Activated CD8-positive, alpha-beta memory T cell treated with anti-CD3 and anti-CD28 coated beads for 24 hours (primary cell): ENCODE results near the gene ACOT11.

Source experiments
- DNase-seq: peaks from one replicate; pipeline ENCODE4 v3.0.0-alpha.2; 2020

ACOT11 gene

DNA sequence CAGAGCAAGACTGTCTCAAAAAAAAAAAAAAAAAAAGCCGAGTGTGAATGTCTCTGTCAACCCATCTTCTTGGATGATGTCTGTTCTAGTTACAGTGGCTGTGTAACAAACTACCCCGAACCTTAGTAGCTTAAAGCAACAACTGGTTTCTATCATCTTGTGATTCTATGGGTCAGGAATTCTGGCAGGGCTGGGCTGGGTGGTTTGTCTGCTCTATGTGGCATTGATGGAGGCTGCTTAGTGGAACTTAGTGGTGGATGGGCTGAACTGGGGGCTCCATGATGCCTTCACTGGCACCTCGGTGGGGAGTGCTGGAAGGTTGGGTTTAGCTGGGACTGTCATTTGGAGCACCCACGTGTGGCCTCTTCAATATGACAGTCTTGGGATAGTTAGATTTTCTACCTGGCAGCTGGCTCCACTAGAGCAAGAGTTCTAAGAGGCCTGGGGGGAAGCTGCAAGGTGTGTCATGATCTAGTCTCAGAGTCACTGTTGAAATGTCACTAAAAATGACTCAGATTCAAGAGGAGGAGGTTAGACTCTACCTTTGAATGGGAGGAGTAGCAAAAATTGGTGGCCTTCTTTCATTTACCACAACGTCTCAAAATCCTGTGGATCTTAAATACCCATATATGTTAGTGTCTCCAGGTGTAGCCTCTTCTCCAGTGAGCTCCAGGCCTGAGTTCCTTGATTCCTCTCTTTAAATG is 18.6 kb downstream of the ACOT11 start:
- no peak for DNase-seq

- no peak for DNase-seq
These were observed 19.9 kb downstream of the ACOT11 start for GRCh38 chr1:54567961-54568360.

GRCh38 chr1:54569339-54569738 is 21.3 kb downstream of the ACOT11 start:
- DNase-seq, result no peak

- DNase-seq, result no peak
These were observed 22.1 kb downstream of the ACOT11 start for GRCh38 chr1:54570161-54570560.

DNA sequence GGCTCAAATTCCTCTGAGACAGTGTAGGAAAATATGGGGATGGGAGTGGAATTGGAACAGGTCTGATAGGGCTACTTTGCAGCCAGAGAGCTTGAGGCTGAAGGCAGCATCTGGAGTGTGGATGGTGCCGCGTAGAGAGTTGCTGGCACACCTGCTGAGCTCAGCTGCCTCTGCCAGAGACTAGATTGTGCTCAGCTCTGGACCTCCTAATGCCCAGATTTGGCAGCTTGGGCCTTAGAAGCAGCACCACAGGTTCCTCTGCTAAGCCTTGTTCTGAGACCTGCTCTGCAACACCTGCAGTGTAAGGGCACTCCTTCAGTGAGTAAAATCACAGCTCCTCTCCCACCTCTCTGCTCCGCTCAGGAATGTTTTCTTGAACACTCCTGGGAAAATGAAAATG is 23.3 kb downstream of the ACOT11 start:
- DNase-seq, result no peak

DNA sequence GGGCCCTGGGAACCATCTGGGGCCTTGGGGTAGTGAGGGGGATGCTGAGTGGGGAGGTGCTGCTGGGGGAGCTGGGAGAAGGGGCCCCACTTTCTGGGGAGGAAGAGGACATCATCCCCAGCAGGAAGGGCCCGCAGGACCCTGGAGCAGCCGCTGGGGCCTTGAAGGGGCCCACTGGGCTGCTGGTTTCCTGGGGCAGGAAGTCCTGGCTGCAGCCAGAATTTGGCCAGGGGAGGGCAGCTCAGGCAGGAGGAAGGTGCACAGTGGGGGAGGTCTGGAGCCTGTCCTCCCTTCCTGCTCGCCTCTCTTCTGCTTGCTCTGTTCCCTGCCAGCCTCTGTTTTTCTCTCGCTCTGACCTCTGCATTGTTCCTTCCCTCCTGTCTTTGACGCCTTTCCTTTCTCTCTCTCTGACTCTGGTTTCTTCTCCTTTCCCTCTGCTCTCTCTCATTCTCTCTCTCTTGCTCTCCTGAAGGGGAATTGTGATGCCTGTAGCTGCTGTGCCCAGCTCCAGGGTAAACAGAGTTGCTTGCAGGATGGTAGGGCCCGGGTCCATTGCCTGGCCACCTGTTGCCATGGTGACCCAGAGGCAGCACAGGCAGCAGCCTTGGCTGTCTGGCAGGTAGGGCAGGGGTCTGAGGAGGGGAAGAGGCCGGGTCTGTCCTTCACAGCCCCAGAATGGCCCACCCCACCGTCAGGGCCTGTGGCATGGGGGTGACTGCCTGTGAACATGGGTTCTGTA is 23.9 kb downstream of the ACOT11 start:
- no peak for DNase-seq

- DNase-seq, result no peak
These were observed 24.5 kb downstream of the ACOT11 start for GRCh38 chr1:54572542-54572850.

DNA sequence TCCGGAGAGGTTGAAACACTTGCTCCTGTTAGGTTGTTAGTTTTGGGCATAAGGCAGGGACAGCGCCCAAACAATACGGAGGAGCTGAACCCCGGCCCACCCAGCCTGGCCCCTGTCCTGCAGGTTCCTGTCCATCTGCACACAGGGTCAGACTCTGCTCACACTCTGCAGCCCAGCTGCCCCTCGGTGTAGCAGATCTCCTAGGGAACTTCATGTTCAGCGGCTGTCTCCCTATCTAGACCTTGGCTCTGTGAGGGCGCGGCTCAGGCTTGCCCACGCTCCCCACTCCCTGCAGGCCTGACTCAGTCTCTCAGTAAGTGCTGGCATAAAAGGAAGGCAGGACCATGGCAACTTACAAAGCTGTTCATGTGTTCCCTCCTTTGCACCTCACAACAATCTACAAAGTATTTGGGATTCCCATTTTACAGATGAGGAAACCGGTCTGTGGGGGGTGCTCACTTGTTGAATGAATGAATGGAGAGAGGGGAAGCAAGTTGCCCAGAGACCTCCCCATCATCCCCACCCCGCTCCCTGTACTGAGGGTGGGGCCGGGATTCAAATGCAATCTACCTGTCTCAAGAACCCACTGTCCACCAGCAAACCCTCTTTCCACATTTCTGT is 26.2 kb downstream of the ACOT11 start:
- no peak for DNase-seq

GRCh38 chr1:54575161-54575560 is 27.1 kb downstream of the ACOT11 start:
- no peak for DNase-seq

DNA sequence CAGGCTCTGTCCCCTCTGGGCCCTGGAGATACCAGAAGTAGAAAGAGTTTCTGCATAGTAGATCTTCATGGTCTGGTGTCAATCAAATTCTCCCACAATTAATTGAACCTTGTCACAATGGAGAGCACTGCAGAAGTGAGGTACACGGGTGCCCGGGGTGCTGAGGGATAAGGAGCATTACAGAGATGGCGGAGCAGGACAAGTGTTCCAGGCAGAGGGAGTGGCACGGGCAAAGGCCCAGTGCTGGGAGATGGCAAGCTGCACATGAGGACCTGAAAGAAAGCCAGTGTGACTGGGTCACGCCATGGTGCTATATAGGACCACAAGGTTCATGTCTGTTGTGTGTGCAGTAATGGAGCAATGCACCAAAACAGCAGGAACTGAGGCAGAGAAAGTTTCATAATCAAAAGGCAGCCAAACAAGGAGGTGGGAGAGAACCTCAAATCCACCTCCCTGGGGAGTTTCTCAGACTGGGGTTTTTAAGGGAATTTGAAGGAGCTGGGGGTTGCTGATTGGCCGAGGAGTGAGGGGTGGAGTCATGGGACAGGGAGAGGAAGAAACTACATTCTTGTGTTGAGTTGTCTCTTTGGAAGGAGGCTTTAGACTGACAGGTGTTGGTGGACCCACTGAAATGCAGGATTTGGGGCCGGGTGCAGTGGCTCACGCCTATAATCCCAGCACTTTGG is 27.7 kb downstream of the ACOT11 start:
- no peak for DNase-seq

DNA sequence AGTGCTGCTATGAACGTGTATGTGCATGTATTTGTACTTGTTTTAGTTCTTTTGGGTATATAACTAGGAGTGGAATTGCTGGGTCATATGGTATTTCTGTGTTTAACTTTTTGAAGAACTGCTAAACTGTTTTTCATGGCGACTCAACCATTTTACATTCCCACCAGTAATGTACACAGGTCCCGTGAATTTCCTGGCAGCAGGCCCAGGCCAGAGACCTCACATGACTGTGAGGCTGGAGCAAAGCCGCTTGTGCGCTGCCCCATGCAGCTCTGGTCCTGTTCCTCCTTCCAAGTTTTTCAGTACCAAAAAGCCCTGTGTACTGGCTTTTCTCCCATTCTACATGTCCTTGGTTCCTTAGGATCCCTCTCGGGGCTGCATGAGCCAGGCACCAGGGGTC is 29.6 kb downstream of the ACOT11 start:
- no peak for DNase-seq

DNA sequence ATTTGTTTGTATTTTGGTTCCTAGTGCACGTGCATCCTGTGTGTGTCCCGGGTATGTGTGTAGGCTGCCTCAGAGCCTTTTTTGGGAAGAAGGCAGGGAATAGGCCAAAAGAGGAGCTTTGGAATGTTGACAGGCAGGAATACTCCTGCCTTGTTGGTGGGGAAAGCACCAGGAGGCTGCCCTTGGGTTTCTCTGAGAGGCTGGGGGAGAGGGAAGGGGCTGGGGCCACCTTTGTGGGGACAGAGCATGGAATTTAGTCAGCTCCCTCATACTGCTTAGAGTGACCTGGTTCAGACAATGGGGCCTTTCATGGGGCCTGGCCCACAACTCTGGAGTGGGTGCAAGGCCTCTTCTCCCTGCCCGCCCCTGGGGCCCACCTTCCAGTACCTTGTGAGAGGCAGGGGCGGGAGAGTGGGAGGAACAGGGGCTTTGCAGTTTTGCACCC is 31.3 kb downstream of the ACOT11 start:
- no peak for DNase-seq

DNA sequence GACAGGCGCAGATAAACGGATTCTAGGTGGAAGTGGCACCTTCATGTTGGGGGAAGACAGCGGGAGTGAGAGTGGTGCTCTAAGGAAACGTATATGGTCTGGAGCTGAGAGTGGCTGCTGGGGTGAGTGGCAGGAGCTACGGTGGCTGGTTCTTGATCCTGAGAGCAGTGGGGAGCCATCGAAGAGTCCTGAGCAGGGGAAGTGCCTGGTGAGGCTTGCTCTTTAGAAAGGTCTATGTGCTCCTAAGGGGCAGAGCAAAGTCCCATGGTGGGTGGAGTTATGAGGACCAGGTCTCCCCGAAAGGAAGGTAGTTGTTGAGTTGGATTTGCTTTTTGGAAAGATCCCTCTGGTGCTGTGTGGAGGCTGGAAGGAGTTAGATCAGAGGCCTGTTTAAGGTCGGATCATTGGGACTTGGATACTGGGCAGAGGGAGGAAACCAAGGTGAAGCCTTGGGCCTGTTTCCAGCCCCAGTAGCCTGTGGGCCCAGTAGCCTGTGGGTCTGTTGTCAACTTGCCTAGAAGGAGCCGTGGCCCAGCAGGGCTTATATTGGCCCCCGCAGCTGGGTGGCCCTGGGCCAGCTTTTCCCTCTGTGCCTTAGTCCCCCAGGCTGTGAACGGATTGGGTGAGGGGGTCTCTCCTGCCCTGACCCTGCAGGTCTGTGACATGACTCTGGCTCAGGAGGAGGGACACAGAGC is 33.0 kb downstream of the ACOT11 start:
- DNase-seq, result no peak

- no peak for DNase-seq
These were observed 33.6 kb downstream of the ACOT11 start for GRCh38 chr1:54581621-54582035.

GRCh38 chr1:54582566-54583306 is 34.7 kb downstream of the ACOT11 start:
- no peak for DNase-seq

- no peak for DNase-seq
These were observed 35.3 kb downstream of the ACOT11 start for GRCh38 chr1:54583307-54583686.

- DNase-seq, result no peak
These were observed 35.8 kb downstream of the ACOT11 start for GRCh38 chr1:54583871-54584270.

- no peak for DNase-seq
These were observed 36.5 kb downstream of the ACOT11 start for GRCh38 chr1:54584575-54584974.

- DNase-seq, result no peak
These were observed 37.4 kb downstream of the ACOT11 start for GRCh38 chr1:54585181-54586066.

DNA sequence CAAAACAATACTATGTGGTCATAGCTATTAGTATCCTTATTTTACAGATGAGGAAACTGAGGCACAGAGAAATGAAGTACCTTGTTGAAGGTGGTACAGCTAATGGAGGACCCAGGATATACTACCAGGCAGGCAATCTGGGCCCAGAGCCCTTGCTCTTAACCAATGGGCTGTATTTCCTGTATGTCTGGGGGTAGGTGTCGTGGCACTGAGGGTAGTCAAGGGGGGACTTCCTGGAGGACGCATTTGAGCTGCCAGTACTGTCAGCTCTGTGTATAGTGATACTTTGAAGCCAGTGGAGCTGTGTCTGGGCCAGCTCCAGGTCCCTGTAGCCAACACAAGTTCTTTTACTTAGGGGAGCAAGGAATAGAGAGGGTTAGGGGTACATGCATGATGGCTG is 40.3 kb downstream of the ACOT11 start:
- DNase-seq, result no peak

DNA sequence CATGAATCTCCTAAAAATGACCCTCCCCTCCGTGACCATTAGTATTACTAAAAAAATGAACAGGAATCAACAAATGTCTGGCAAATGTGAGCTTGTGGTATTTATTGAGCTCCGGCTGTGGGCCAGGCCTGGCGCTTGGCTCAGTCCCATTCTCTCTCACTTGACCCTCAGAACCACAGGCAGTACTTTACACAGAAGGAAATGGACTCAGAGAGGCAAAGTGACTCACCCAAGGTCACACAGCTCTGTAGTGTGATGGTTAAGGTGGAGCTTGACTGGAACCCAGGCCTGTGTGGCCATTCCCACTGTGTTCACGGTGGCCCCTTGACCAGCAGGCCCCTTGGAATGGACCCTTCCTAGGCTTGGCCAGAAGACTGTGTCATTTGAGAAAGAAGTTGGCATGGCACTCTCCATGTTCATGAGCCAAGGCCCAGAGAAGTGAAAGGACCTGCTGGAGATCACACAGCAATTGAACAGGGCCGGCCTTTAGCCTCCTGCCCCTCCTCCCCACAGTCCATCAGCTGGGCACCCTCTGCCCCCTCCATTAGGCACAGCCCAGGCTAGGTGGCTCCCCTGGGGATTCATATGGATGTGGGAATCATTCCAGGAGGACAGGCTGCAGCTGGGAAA is 43.2 kb downstream of the ACOT11 start:
- no peak for DNase-seq
